IMR-90 (cell line): ENCODE measurements around the gene MED4. TPM values are rescaled to one million over a fixed set of nuclear protein-coding genes. Genes with fewer than 3 reads are reported as not detected.

ENCODE experiments used
- ATAC-seq: fragments of 200-7000 bp; cut with Tn5 transposase; 2 replicates; pipeline ENCODE4 v1.9.1; 2020; ENCODE audit warnings: low read depth, mild to moderate bottlenecking, moderate library complexity
- BruUV-seq: library from RNA; stranded (reverse); fragments of 400-500 nt; replicated peaks from 2 replicates; lab custom pipeline; 2021; lab: Mats Ljungman, UMichigan
- CTCF ChIA-PET: fragments of 300-600 bp; formaldehyde crosslinking; extraction: SDS; loops from one replicate; lab custom pipeline; 2021; ENCODE audit warnings: antibody characterized with exemption; lab: Yijun Ruan, JAX
- POLR2A ChIA-PET: fragments of 300-600 bp; sonication (Branson Sonifier 250); formaldehyde crosslinking; loops from one replicate; lab custom pipeline; 2022; ENCODE audit warnings: antibody characterized with exemption; ENCODE audit not compliant: unreplicated experiment; lab: Charles Lee
- DNase-seq: peaks from one replicate; pipeline ENCODE4 v3.0.0; 2013
- H2AFZ ChIP-seq: replicated peaks from 2 replicates; pipeline ENCODE3; 2013; ENCODE audit warnings: low read length, mild to moderate bottlenecking; ENCODE audit not compliant: poor library complexity
- H2AK5ac ChIP-seq: 2 replicates; pipeline ENCODE4 v1.6.1; 2013; ENCODE audit warnings: low read depth, low read length, inconsistent platforms
- H2AK9ac ChIP-seq: replicated peaks from 2 replicates; pipeline ENCODE3; 2013; ENCODE audit warnings: mild to moderate bottlenecking, low read depth, low read length, moderate library complexity; ENCODE audit not compliant: poor library complexity
- H2BK120ac ChIP-seq: 2 replicates; pipeline ENCODE4 v1.6.1; 2013; ENCODE audit warnings: low read depth, low read length, inconsistent platforms
- H2BK15ac ChIP-seq: 3 replicates; pipeline ENCODE4 v1.6.1; 2013; ENCODE audit warnings: low read depth, low read length, inconsistent platforms
- H2BK20ac ChIP-seq: 2 replicates; pipeline ENCODE4 v1.6.1; 2013; ENCODE audit warnings: low read depth, mild to moderate bottlenecking, inconsistent platforms, low read length, moderate library complexity
- H2BK5ac ChIP-seq: 2 replicates; pipeline ENCODE4 v1.6.1; 2013; ENCODE audit warnings: mild to moderate bottlenecking, low read depth, low read length, inconsistent platforms; ENCODE audit not compliant: poor library complexity, severe bottlenecking
- H3K14ac ChIP-seq: replicated peaks from 2 replicates; pipeline ENCODE4 v1.6.1; 2013; ENCODE audit warnings: low read depth, low read length, inconsistent platforms
- H3K18ac ChIP-seq: 2 replicates; pipeline ENCODE4 v1.6.1; 2013; ENCODE audit warnings: low read depth, low read length, control low read depth
- H3K23ac ChIP-seq: 2 replicates; pipeline ENCODE4 v1.6.1; 2013; ENCODE audit warnings: low read depth, low read length, inconsistent platforms
- H3K27ac ChIP-seq: 2 replicates; pipeline ENCODE4 v1.5.1; 2013; ENCODE audit warnings: mild to moderate bottlenecking, control low read depth, low read length; ENCODE audit not compliant: insufficient read depth
- H3K27me3 ChIP-seq: 2 replicates; pipeline ENCODE4 v1.6.1; 2013; ENCODE audit warnings: low read length; ENCODE audit not compliant: control insufficient read depth, insufficient read depth
- H3K36me3 ChIP-seq: 2 replicates; pipeline ENCODE4 v1.6.1; 2013; ENCODE audit warnings: low read length, mixed read lengths; ENCODE audit not compliant: control insufficient read depth, insufficient read depth
- H3K4ac ChIP-seq: 2 replicates; pipeline ENCODE4 v1.6.1; 2013; ENCODE audit warnings: low read depth, low read length, inconsistent platforms
- H3K4me1 ChIP-seq: 2 replicates; pipeline ENCODE4 v1.6.1; 2013; ENCODE audit warnings: low read length, mixed read lengths; ENCODE audit not compliant: control insufficient read depth, insufficient read depth
- H3K4me2 ChIP-seq: 2 replicates; pipeline ENCODE4 v1.6.1; 2013; ENCODE audit warnings: low read depth, mild to moderate bottlenecking, control low read depth, low read length, moderate library complexity
- H3K4me3 ChIP-seq: 2 replicates; pipeline ENCODE4 v1.5.1; 2013; ENCODE audit warnings: low read depth, mild to moderate bottlenecking, control low read depth, low read length, moderate library complexity; ENCODE audit not compliant: insufficient read depth
- H3K56ac ChIP-seq: 2 replicates; pipeline ENCODE4 v1.6.1; 2013; ENCODE audit warnings: low read length, inconsistent platforms; ENCODE audit not compliant: insufficient read depth; ENCODE audit errors: extremely low read depth
- H3K79me1 ChIP-seq, 2 experiments: 2 replicates each; pipeline ENCODE4 v1.6.1; 2013; ENCODE audit warnings: low read length in 2 of 2, inconsistent platforms in 1 of 2, low read depth in 1 of 2
- H3K9ac ChIP-seq: 2 replicates; pipeline ENCODE4 v1.6.1; 2013; ENCODE audit warnings: low read depth, low read length, control low read depth
- H3K9me1 ChIP-seq: 2 replicates; pipeline ENCODE4 v1.6.1; 2013; ENCODE audit warnings: low read length, inconsistent platforms; ENCODE audit not compliant: insufficient read depth
- H3K9me3 ChIP-seq: 2 replicates; pipeline ENCODE4 v1.6.1; 2013; ENCODE audit warnings: low read length; ENCODE audit not compliant: control insufficient read depth, insufficient read depth
- H4K20me1 ChIP-seq: 2 replicates; pipeline ENCODE4 v1.6.1; 2013; ENCODE audit warnings: low read length, inconsistent platforms; ENCODE audit not compliant: insufficient read depth
- H4K5ac ChIP-seq: 2 replicates; pipeline ENCODE4 v1.6.1; 2013; ENCODE audit warnings: mild to moderate bottlenecking, low read depth, low read length, control low read depth
- H4K8ac ChIP-seq, 2 experiments: 2 replicates each; pipeline ENCODE4 v1.6.1; 2013; ENCODE audit warnings: low read depth in 2 of 2, low read length in 2 of 2, control low read depth in 1 of 2, inconsistent platforms in 1 of 2
- H4K91ac ChIP-seq: 2 replicates; pipeline ENCODE4 v1.6.1; 2013; ENCODE audit warnings: low read depth, low read length, inconsistent platforms; ENCODE audit not compliant: insufficient read depth
- BHLHE40 ChIP-seq: fragments of 150-350 bp; IDR thresholded peaks from 2 replicates; pipeline ENCODE4 v1.6.1; 2016; ENCODE audit warnings: mild to moderate bottlenecking, low read depth, low read length
- CHD1 ChIP-seq: IDR thresholded peaks from 2 replicates; pipeline ENCODE4 v1.6.1; 2012; ENCODE audit warnings: low read depth, low read length, improper control_type of control experiment
- FOS ChIP-seq: fragments of 150-350 bp; IDR thresholded peaks from 2 replicates; pipeline ENCODE4 v1.6.1; 2016; ENCODE audit warnings: low read depth, low read length
- NFE2L2 ChIP-seq: fragments of 150-350 bp; IDR thresholded peaks from 2 replicates; pipeline ENCODE4 v1.6.1; 2016; ENCODE audit warnings: low read depth, mild to moderate bottlenecking, low read length
- RAD21 ChIP-seq: IDR thresholded peaks from 2 replicates; pipeline ENCODE4 v1.6.1; 2012; ENCODE audit warnings: low read length, improper control_type of control experiment
- RFX5 ChIP-seq: IDR thresholded peaks from 2 replicates; pipeline ENCODE4 v1.8.0; 2012; ENCODE audit warnings: low read depth, mild to moderate bottlenecking, low read length, moderate library complexity
- WGBS, 2 experiments: methylation state at CpG; one replicate each; pipeline versions ENCODE4 v1.1.5 to v1.1.7; 2013; ENCODE audit warnings: missing lambda C conversion rate in 2 of 2; ENCODE audit not compliant: insufficient read length in 1 of 2; ENCODE audit errors: extremely low coverage in 2 of 2; 5-methylcytosine and 5-hydroxymethylcytosine counted together
- dilution Hi-C: fragments of 300-500 bp; cut with HindIII; formaldehyde crosslinking; loops from one replicate; pipeline ENCODE4 v1.14.3; 2018; ENCODE audit warnings: low sequenced_read_pairs; ENCODE audit not compliant: unreplicated experiment
- in situ Hi-C: fragments of 300-500 bp; cut with MboI; formaldehyde crosslinking; loops from 3 replicates; pipeline ENCODE4 v1.14.3; 2019; ENCODE audit warnings: low sequenced_read_pairs, inconsistent platforms, mixed read lengths
- intact Hi-C: fragments of 100-400 bp; cut with micrococcal nuclease; formaldehyde crosslinking; loops from 2 replicates; pipeline ENCODE4 v1.10.0; 2022
- polyA plus RNA-seq, 3 experiments: library from polyadenylated mRNA; depleted of rRNA; stranded (reverse); fragments of >200 nt; gene quantifications; 2 replicates each; pipeline ENCODE4 v1.2.3, GENCODE V29; 2012; ENCODE audit warnings: low replicate concordance in 1 of 3
- total RNA-seq: library from RNA; depleted of rRNA; stranded (reverse); fragments of >200 nt; gene quantifications from 2 replicates; pipeline ENCODE4 v1.2.3, GENCODE V29; 2012

The MED4 gene
- total and polyA plus RNA-seq, 2 of the 4 experiments (the other 2 are of a cell fraction): 25.3 to 40.5 TPM

DNA sequence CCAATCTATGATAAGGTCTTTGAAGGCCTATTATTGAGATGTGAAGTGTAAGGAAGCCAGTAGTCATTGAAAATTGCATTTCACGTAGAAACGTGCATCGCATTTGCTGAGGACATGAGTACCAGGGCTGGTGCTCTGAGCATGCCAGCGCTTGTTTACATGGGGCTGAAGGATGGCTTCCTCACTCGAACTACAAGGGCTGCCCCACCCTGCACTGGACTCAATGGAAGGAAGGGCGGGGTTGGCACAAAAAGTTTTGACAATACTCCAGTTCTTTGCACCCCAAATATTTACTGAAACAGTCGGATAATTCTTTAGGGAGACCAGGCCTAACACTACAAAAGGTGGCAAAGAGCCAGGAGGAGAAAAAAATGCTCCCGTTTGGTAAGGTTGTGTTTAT lies 28.9 kb upstream of the MED4 start:
- H4K5ac ChIP-seq: no peak overlapping the region
- TF ChIP-seq RFX5 (no peak), NFE2L2 (no peak), FOS (no peak), BHLHE40 (no peak), RAD21 (no peak), CHD1 (no peak)
- no peak overlapping the region for H4K91ac ChIP-seq
- H3K9me3 ChIP-seq: no peaks in the 10 kb centered on the region
- no peak overlapping the region for H3K56ac ChIP-seq
- H3K18ac ChIP-seq: no peak overlapping the region
- no peaks in the 10 kb centered on the region for H3K36me3 ChIP-seq
- H3K79me1 ChIP-seq: no peaks in the 10 kb centered on the region
- ChIA-PET CTCF (no interaction called here), POLR2A (no interaction called here)
- intact Hi-C loops (no loop called here), in situ Hi-C loops (no loop called here), dilution Hi-C loops (no loop called here)
- peaks cover 2% of the 10 kb centered on the region; the same call in 1 of the 2 replicates for H3K4me1 ChIP-seq
- peaks cover 4% of the 10 kb centered on the region for H3K27me3 ChIP-seq
- BruUV-seq: no TSS peak
- H2BK5ac ChIP-seq: no peak overlapping the region
- H3K27ac ChIP-seq: no peak overlapping the region
- ATAC-seq: no peak
- no peak for DNase-seq
- no peak overlapping the region for H3K4me3 ChIP-seq
- no peaks in the 10 kb centered on the region for H4K20me1 ChIP-seq
- H3K14ac ChIP-seq: no peak overlapping the region
- H2AK5ac ChIP-seq: no peak overlapping the region
- H2BK20ac ChIP-seq: no peak overlapping the region
- H2BK120ac ChIP-seq: no peak overlapping the region
- H3K4ac ChIP-seq: no peak overlapping the region
- H4K8ac ChIP-seq: no peak overlapping the region
- H2BK15ac ChIP-seq: no peak overlapping the region
- H3K9me1 ChIP-seq: no peaks in the 10 kb centered on the region
- no peak overlapping the region for H2AK9ac ChIP-seq
- H3K23ac ChIP-seq: no peak overlapping the region
- WGBS, 2 experiments: 74% methylated on average over 3 of the region's 8 CpGs; no CpG with 5 or more reads in 1 of the 2 experiments
- no peak overlapping the region for H2AFZ ChIP-seq
- H3K9ac ChIP-seq: no peak overlapping the region
- no peak overlapping the region for H3K4me2 ChIP-seq
